Astrocyte (in vitro differentiated cells and primary cell): ENCODE data around the gene ERF.

Experiments
- EZH2 ChIP-seq: IDR thresholded peaks from 2 replicates; pipeline ENCODE4 v1.6.1; 2012; ENCODE audit warnings: mild to moderate bottlenecking, low read length, inconsistent platforms; ENCODE audit not compliant: insufficient read depth
- TF ChIP-seq, protein P1 (sequence below): IDR thresholded peaks from 2 replicates; pipeline ENCODE4 v1.5.1; 2011; ENCODE audit warnings: low read depth, mild to moderate bottlenecking, inconsistent platforms, low read length, moderate library complexity; ENCODE audit not compliant: insufficient read depth

DNA sequence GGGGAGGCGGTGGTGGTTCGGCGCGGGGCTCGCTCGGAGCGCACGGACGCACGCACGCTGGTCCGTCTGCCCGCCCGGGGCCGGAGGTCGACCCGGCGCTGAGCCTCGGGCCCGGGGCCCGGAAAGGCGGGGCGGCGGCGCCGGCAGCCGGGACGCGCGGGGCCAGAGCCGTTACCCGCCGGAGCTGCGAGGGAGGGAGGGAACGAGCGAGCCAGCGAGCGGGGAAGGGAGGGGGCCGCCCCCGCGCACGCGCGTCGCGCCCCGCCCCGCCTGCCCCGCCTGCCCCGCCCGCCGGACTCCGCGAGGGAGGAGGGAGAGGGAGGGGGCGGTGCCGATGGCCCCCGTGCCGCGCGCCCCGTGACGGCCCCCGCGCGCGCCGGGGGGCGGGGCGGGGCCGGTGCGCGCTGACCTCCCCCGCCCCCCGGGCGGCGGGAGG lies 29.2 kb upstream of the ERF start:
- TF ChIP-seq, protein P1, sequence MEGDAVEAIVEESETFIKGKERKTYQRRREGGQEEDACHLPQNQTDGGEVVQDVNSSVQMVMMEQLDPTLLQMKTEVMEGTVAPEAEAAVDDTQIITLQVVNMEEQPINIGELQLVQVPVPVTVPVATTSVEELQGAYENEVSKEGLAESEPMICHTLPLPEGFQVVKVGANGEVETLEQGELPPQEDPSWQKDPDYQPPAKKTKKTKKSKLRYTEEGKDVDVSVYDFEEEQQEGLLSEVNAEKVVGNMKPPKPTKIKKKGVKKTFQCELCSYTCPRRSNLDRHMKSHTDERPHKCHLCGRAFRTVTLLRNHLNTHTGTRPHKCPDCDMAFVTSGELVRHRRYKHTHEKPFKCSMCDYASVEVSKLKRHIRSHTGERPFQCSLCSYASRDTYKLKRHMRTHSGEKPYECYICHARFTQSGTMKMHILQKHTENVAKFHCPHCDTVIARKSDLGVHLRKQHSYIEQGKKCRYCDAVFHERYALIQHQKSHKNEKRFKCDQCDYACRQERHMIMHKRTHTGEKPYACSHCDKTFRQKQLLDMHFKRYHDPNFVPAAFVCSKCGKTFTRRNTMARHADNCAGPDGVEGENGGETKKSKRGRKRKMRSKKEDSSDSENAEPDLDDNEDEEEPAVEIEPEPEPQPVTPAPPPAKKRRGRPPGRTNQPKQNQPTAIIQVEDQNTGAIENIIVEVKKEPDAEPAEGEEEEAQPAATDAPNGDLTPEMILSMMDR: no peak
- TF ChIP-seq EZH2: no peak
